A549 treated with dexamethasone at 1 μM for 4 hours (cell line): ENCODE data around the gene OR5L2. TPM values are rescaled to one million over a fixed set of nuclear protein-coding genes. Genes with fewer than 3 reads are reported as not detected.

Source experiments
- total RNA-seq: library from RNA; stranded (reverse); fragments of 200-300 nt; extraction: Qiagen RNA extraction; gene quantifications from 5 replicates; pipeline ENCODE4 v1.2.3, GENCODE V29; 2022

Gene OR5L2
- not detected in 5 replicates for total RNA-seq

GRCh38 chr11:55826919-55827318 lies at the start of gene OR5L2:
Gene OR5L2, plus strand, starts transcription at chr11:55827219. Its CDS starts 0 bp downstream, at chr11:55827219.

GRCh38 chr11:55795256-55795655 lies 31.8 kb upstream of the OR5L2 start, which contains the start of gene OR5D14:
Gene OR5D14, plus strand, starts transcription at chr11:55795556. Its CDS starts 0 bp downstream, at chr11:55795556.

DNA sequence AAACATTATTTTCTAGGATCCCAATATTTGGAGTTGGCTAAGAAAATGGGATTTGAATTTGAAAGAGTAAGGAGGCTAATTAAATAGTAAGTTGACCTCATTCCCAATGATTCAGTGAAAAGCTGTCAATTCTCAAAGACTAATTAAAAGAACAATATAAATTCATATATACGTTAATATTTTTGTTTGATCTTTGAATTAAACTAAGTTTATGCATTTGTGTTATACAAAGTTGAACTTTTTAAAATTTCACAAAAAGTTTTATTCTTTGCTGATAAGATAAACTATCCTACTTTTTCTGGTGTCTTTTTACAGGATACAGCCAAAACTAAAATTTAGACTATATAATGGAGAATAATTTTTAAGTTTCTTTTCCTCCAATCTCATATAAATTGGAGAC lies 16.0 kb upstream of the OR5L2 start, which contains the start of gene OR5L1:
Gene OR5L1 (plus strand): TSS at position 301 of the 400 bp plus-strand sequence. CDS start 100 bp downstream, outside the sequence.

GRCh38 chr11:55819330-55819729 lies 7.7 kb upstream of the OR5L2 start, which contains the start of gene OR5D18:
Gene OR5D18, plus strand, starts transcription at chr11:55819630. Its CDS starts 0 bp downstream, at chr11:55819630.

GRCh38 chr11:55838452-55838851 lies 11.4 kb downstream of the OR5L2 start, which contains the start of gene OR5D16:
Gene OR5D16, plus strand, starts transcription at chr11:55838752. Its CDS starts 0 bp downstream, at chr11:55838752.

Other genes with a start within 250 kb of the OR5L2 start
- gene OR4C11, start 219.6 kb upstream of the OR5L2 start, total RNA-seq, result not detected in 5 replicates
- gene OR4P4, start 192.1 kb upstream of the OR5L2 start, total RNA-seq, result not detected in 5 replicates
- not detected in 5 replicates for gene OR4S2, start 178.9 kb upstream of the OR5L2 start, total RNA-seq
- not detected in 5 replicates for gene OR4C6, start 165.0 kb upstream of the OR5L2 start, total RNA-seq
- not detected in 5 replicates for gene OR5D13, start 53.8 kb upstream of the OR5L2 start, total RNA-seq
- gene OR5D14, start 31.7 kb upstream of the OR5L2 start, total RNA-seq, result not detected in 5 replicates
- not detected in 5 replicates for gene OR5L1, start 15.9 kb upstream of the OR5L2 start, total RNA-seq
- not detected in 5 replicates for gene OR5D18, start 7.6 kb upstream of the OR5L2 start, total RNA-seq
- gene OR5D16, start 11.5 kb downstream of the OR5L2 start, total RNA-seq, result not detected in 5 replicates
- not detected in 5 replicates for gene TRIM51, start 56.1 kb downstream of the OR5L2 start, total RNA-seq
- gene OR5W2, start 87.4 kb downstream of the OR5L2 start, total RNA-seq, result not detected in 5 replicates
- gene OR5I1, start 109.2 kb downstream of the OR5L2 start, total RNA-seq, result not detected in 5 replicates
- gene OR10AG1, start 142.7 kb downstream of the OR5L2 start, total RNA-seq, result not detected in 5 replicates
- not detected in 5 replicates for gene OR5F1, start 167.4 kb downstream of the OR5L2 start, total RNA-seq
- gene OR5AS1, start 200.4 kb downstream of the OR5L2 start, total RNA-seq, result not detected in 5 replicates